Measurements from ENCODE around the gene NKAIN1.
"Not testable (repeated sequence)": the region's sequence is repeated elsewhere in the genome, so short reads cannot be mapped to it uniquely, and the experiment has no call there.

Gene NKAIN1

GRCh38 chr1:31231802-31232201, 7.9 kb downstream of the NKAIN1 start:
- no peak for DNase-seq

- DNase-seq, result no peak
Observed at GRCh38 chr1:31230378-31230777, 9.3 kb downstream of the NKAIN1 start.

- no peak for DNase-seq
Observed at GRCh38 chr1:31228986-31229385, 10.7 kb downstream of the NKAIN1 start.

DNA sequence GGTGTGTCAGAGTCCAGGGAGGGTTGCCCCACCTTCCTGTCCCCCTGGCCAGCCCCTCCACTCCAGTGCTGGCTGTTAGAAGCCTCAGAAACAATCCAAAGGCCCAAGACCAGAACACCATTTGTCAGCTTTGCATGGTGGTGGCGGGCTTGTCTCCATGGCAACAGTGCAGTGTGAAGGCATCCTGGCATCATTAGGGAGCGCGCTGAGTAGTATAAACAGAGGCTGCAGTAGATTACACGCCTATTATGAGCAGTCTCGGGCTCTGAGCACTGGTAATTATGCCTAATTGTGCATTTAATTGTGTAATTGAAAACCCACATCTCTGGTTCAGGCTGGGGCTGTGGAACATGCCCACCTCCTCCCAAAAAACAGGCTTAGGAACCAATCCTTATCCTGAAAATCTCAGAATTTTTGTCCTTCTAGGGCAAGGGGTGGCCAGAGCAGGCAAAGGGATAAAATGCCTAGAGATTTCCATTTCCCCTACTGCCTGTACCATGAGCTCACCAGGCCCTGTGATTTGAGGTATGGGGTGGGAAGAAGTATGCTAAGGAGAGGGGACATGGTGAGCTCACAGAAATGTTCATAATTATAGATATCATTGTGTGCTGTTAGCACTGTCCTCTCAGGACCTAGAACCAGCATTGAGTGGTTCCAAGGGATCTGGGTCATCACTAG, 11.7 kb downstream of the NKAIN1 start:
- no peak for DNase-seq

DNA sequence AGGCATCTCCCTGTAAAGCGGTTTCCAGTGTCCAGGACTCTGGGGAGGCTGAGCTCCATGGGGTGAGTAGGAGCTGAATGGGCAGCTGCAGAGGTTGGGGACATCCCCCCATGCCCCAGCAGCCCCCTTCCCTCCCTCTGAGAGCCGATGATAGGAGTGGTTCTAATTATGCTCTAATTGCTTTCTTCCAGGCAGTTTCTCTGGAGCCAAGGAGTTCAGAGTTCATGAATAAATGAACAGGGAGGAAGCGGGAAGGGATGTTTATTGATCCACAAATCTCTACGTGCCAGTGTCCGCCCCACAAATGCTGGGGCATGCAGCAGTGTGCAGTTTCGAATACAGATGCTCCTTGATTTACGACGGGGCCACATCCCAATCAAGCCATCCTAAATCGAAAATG, 15.6 kb downstream of the NKAIN1 start:
- no peak for DNase-seq

GRCh38 chr1:31222176-31222575, 17.5 kb downstream of the NKAIN1 start:
- no peak for DNase-seq

GRCh38 chr1:31221072-31221471, 18.6 kb downstream of the NKAIN1 start:
- no peak for DNase-seq

DNA sequence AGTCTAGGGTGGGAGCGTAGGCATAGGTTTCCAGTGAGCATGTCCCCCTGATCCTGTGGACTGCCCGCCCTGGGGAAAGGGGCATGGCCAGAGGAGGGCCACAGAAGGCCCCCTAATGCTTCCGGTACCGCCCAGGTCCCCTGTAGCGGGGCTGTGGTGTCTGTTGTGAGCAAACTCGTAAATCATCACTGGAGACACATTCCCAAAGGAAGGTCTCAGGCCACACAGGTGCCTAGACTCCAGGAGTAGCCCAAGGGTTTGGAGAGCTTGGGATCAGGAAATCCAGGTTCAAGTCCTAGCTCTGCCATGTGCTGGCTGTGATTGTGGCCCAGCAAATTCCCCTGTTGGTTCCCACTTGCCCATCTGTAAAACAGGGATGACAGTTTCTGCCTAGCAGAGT, 20.2 kb downstream of the NKAIN1 start:
- DNase-seq, result no peak

DNA sequence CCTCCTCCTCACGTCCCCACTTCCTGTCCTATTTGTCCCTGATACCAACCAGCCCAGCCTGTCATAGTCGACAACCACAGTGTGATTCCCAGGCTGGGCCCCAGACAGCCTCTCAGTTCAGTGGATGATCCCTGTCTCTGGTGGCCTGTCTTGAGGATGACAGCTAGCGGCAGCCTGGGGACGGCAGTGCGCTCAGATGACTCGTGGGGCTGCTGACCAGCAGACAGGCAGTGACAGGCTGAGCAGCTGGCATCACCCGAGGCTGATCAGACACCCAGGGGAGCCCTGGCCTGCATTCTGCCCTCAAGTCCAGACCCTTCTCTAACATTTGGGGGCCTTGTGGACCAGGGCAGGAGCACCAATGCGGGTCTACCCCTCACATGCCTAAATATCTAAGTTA, 21.0 kb downstream of the NKAIN1 start:
- no peak for DNase-seq

GRCh38 chr1:31216016-31216415, 23.7 kb downstream of the NKAIN1 start:
- DNase-seq, result no peak

GRCh38 chr1:31215065-31215570, 24.6 kb downstream of the NKAIN1 start:
- no peak for DNase-seq

DNA sequence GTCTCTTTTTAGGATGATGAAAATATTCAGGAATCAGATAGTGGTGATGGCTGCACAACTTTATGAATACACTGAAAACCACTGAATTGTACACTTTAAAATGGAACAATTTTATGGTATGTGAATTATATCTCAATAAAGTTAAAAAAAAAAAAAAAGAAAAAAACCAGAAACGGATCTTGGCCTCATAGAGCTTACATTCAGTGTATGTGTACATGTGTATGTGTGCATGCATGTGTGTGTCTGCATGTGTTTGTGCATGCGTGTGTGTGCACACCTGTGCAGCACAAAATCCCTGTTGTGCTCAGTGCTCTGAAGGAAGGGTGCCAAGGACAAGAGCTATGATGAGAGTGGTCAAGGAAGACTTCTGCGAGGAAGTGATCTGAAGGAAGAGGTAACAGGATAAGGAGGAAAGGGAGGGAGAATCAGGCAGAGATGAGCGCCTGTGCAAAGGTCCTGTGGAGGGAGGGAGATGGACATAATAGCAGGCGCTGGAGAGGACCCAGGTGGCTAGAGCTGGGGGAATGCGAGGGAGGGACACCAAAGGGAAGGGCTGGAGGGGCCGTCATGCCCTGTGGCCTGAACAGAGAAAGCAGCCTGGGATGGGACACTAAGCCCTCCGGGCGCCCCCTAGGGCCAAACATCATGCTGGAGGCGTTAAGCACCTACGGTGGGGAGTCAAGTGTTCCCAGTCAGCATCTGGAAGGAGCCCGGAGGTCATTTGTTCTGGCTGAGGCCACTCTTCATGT, 25.2 kb downstream of the NKAIN1 start:
- no peak for DNase-seq

- no peak for DNase-seq
Observed at GRCh38 chr1:31208361-31208945, 31.2 kb downstream of the NKAIN1 start.

- no peak for DNase-seq
Observed at GRCh38 chr1:31207569-31207968, 32.1 kb downstream of the NKAIN1 start.

DNA sequence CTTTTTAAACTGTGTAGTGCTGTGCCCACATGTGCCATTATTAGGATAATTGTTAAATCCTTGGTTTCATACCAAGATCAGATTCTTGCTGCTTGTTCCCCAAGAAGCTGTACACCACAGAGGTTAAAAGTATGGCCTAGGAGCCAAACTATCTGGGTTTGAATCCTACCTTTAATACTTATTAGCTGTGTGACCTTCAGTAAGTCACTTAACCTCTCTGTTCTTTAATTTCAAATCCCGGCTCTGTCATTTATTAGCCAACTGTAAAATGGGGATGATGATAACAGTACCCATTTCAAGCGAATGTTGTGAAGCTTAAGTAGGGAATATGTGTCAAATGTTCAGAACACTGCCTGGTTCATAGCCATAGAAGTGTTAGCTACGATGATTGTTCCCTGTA, 32.6 kb downstream of the NKAIN1 start:
- DNase-seq, result no peak

DNA sequence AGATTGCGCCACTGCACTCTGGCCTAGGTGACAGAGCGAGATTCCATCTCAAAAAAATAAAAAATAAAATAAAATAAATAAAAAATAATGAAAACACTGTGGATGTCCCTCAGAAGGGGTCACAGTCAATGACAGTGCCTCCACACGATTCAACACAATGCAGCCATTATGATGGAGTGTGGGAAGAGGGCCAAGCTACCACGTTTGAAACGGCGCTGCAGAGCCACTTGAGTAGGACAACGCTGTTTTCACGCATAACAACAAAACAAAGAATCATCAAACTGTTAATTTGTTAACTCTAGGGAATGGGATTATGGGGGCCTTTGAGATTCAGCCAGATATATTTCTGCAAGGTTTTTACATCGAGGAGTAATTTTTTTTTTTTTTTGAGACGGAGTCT, 36.5 kb downstream of the NKAIN1 start:
- no peak for DNase-seq

DNA sequence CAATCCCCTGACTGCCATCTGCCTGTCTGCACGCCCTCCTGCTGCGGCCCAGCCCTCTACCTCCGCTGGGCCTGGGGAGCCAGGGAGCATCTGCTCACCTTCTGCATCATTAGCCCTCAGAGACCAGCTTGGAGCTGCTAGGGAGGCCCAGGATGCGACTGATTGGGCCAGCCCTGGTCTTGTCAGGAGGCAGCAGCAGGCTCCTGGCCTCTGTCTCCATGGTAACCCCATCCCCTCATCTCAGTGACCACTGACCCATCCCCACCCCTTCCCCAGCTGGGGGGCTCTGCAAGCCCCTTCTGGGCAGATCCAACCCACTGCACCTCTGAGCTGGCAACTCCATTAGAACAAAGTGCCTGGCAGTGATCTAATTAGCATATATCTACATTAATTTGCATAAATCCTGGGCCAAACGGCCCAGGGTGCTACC, 37.7 kb downstream of the NKAIN1 start:
- DNase-seq, result no peak

DNA sequence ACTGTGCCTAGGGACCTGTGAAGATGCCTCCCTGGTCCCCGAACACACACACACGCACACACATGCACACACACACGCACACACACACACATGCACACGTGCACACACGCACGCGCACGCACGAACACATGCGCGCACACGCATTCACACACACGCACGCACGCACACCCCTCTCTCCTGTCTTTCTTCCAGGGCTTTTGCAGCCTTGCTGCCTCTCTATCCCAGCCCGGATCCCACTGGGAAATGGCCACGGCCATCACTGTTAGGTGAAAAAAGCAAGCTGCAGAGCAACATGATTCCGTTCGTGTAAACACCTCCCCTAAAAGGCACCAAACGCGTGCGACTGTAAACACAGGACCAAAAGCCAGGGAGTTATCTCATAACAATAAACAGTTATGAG, 39.7 kb downstream of the NKAIN1 start:
- no peak for DNase-seq

- DNase-seq, result no peak
Observed at GRCh38 chr1:31199236-31199790, 40.4 kb downstream of the NKAIN1 start.

GRCh38 chr1:31198600-31198999, 41.1 kb downstream of the NKAIN1 start:
- no peak for DNase-seq

DNA sequence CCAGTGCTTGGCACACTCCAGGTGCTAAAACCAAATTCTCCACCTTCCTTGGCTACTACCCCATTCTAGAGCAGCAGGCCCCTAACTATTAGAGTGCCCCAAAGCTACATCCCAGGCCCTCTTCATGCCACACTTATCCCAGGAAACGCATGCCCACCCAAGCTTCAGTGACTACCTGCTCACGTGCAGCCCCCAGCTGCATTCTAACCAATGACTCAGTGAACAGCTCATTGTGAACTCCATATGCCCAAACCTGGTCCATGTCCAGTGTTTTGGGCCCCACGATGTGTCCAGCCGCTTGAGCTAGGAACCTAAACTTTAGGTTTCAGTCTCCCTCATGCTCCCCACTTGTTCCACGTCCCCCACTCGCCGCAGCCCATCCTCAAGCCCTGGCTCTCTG, 41.5 kb downstream of the NKAIN1 start:
- DNase-seq, result no peak

- no peak for DNase-seq
Observed at GRCh38 chr1:31196685-31197084, 43.0 kb downstream of the NKAIN1 start.

- DNase-seq, result not testable (repeated sequence)
Observed at GRCh38 chr1:31195267-31195666, 44.4 kb downstream of the NKAIN1 start.

GRCh38 chr1:31193729-31194128, 46.0 kb downstream of the NKAIN1 start:
- no peak for DNase-seq
